ENCODE data around the gene SP4. TPM values are rescaled to one million over a fixed set of nuclear protein-coding genes. Genes with fewer than 3 reads are reported as not detected.

SP4 gene
- total RNA-seq, 1 donor from 2014 or later: 5.1 TPM

DNA sequence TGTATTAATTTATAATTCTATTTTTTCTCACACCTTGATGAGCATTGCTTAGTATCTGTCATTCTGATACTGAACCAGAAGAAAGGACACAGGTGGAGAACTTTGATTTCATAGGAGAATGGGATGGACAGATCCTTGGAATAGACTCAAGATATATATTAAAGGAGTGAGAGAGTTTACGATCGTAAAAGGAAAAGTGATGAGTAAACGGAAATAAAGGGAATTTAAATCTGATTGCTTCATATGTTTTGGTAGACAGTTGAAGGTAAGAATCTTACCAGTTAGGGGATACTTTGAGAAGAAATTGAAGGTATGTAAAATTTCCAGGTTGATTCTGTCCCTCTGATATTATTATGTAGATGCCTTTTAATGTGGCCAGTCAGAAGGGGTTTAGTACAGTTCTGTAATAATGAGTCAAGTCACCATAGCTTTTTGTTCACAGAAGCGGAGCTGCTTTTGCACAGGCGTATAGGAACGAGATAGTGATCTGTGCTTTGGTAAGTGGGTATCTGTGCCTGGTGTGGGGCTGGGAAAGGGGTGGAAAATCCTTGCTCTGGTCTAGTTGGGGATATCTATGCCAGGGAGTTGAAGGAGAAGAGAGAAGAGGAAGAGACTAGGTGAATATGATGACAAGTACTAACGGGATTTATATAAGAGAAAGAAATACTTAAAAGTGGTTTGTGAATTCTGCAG, 15.4 kb downstream of the SP4 start:
- no peak for DNase-seq (ENCODE audit: low read depth, low spot score)

DNA sequence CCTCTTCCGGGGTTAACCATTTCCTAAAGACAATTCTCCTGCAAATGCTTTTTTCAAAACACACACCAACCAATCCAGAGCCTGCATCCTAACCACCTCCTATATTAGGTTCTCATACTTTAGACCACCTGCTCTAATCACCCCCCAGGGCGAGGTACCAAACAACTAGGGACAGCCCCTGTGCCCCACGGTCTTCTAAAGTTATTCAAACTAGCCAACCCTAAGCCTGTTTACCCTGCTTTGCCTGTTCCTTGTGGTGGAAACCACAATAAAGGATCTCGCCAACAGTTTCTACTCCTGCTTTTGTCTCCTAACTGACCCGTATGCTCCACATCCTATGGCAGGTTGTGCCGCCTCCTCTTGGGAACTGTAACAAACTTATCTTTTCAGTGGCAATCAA, 21.1 kb downstream of the SP4 start:
- no peak for DNase-seq (ENCODE audit: low read depth, low spot score)

DNA sequence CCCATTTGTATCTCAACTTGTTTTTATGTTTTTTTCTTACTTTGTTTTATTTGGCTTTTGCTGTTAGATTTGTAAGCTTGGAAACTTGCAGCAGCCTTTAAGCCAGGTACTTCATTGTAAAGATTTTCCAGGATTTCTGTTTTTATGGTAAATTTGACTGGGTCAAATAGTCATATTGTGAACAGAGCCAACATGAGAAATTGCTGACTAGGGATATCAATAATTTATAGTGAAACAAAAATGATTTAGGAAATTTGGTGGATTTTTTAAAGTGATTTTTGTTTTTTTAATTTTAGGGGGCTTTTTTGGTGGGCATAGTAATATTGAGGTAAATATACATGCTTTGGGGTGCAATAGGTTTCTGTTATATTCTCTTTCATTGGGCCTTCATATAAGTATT, 22.2 kb downstream of the SP4 start:
- DNase-seq (ENCODE audit: low read depth, low spot score): no peak

DNA sequence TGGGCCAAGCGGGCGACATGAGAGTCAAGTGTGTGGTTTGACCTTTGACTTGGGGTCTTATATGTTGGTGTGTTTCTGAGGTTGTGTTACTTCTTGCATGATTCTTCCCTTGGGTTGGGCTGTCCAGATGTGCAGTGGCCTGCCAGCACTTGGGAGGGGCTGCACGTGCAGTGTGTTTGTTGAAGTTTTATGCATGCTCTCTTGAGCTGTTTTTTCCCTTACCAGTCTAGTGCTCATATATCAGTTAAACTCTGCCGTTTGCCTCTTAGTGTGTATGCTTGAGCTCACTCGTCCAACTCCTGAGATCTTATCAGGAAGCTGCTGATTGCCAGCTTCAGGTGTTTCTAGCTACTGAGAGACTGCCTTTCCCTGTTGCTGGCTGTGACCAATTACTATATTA, 23.1 kb downstream of the SP4 start:
- no peak for DNase-seq (ENCODE audit: low read depth, low spot score)

DNA sequence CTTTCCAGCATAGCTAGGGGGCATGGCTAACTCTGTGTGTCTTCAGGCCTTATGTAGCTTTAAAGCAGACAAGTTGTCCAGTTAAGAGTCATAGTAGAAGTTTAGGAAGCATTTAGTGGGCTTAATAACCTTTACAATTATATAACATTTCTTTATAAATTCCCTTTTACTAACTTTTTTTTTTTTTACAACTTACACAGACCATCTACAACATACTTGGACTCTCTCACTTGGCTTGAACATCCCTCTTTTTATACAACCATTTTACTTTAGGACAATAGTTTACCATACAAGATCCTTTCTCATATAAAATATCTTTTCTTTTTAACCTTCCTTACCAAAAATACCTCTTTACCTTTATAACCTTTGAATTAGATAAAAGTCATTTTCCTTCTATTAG, 26.3 kb downstream of the SP4 start:
- no peak for DNase-seq (ENCODE audit: low read depth, low spot score)

DNA sequence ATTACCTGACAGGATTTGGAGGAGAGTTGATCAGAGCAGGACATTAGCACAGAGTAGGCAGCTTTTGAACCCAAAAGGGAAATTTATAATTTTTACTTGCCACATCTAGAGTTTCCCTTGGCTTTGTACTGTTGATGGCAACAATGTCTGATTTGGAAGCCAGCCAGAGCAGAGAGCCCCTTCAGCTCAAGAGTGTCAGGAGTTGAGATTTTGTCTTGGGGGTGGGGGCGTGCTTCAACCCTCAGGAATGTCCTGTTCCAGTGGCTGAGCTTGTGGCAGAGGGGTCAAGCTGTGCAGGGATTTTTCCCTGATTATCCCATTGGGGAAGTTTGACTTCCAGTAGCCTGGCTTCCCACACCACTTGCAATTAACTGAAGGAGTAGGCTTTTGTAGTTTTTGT, 27.0 kb downstream of the SP4 start:
- no peak for DNase-seq (ENCODE audit: low read depth, low spot score)

DNA sequence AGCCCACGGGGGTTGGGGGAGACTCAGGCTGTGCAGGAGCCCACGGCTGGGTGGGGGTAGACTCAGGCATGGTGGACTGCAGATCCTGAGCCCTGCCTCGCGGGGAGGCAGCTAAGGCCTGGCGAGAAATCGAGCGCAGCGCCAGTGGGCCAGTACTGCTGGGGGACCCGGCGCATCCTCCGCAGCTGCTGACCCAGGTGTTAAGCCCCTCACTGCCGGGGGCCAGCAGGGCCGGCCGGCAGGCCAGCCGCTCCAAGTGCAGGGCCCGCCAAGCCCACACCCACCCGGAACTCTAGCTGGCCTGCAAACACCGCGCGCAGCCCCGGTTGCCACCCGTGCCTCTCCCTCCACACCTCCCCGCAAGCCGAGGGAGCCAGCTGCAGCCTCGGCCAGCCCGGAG, 33.4 kb downstream of the SP4 start:
- DNase-seq (ENCODE audit: low read depth, low spot score): no peak

DNA sequence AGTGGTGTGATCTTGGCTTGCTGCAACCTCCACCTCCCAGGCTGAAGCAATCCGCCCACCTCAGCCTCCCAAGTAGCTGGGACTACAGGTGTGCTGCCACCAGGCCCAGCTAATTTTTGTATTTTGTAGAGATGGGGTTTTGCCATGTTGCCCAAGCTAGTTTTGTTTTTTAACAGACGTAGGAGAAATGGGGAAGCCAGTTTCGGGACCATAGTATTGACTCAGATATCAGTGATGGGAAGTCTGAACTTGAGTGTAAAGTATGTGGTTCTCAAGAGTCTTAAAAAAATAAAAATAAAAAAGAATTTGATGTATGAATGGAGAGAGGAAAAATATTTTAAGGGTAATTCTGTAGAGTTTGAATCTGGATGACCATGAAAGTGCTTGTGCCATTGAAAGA, 34.2 kb downstream of the SP4 start:
- DNase-seq (ENCODE audit: low read depth, low spot score): no peak

DNA sequence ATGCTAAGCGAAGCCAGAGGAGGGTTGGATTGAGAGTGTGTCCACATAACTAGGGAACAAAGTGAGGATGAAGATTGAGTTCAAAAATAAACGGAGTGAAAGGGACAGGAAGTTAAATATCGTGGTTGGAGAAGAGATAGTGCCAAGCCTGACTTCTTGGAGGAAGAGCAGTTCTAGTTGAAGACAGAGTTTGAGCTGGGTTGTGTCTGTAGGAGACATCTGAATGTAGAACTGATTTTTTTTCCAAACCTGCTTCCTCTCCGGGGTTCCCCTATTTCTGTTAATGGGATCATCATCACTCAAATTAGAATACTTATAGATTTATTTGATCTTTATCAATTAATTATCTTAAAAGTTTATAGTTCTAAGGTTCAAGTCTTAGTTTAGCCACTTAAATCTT, 35.6 kb downstream of the SP4 start:
- no peak for DNase-seq (ENCODE audit: low read depth, low spot score)

DNA sequence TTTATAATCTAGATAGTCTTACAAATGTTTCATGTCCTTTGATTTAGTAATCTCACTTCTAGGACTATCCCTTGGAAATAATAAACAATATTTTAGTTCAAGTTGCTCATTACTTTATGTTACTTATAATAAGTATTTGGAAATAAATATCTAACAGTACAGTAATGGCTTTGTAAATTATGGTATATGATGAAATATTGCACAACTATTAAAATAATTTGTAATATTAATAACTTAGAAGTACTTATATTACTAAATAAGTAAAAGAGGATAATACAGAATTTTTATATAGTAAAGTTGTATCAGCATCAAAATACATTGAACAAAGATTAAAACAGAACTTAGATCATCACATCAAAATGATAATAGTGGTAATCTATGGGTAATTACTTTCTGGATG, 41.1 kb downstream of the SP4 start:
- no peak for DNase-seq (ENCODE audit: low read depth, low spot score)

DNA sequence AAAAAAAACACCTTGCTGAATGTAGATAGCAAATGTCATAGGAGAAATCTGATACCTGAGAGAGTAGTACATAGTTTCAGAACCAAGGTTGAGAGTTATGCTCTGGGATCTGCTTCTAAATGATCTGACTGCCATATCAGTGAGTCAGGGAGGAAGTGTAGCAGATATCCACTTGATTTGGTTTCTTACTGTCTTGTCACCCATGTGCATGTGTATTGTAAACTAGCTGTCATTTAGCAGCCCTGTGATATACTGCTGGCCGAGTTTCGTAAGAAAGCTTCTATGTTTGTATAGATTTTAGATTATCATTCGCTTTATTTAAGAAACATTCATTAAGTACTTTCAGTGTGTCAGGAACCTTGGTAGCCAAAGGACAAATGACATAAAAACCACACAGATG, 42.0 kb downstream of the SP4 start:
- DNase-seq (ENCODE audit: low read depth, low spot score): no peak

DNA sequence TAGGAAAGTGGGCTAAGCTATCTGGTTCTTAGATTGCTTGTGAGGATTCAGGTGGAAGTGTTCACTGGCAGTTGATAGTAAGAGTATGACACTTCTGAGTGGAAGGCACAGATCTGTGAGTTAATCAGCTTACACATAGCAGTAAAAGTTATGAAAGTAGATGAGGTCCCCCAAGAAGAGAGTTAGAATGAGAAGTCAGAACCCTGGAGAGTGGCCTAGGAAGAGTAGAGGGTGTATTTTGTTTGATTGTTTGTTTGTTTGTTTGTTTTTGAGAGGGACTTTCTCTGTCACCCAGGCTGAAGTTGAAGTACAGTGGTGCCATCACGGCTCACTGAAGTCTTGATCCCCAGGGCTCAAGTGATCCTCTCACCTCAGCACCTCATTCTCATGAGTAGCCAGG, 44.1 kb downstream of the SP4 start:
- no peak for DNase-seq (ENCODE audit: low read depth, low spot score)

DNA sequence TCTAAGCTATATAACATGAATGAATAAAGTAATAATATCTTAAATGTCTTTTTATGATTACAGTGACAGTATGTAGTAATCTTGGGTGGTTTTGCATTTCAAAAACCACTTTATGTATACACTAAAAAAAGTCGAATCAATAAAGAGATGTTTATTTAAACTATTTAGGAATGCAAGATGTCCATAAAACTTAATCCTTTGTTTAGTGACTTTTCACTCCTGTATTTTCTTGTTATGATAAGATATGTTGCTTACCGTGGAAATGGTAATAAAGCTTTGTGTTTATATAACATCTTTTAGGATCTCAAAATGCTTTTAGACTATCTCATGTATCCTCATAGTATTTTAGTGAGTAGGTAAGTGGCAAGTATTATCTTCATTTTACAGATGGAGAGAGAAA, 48.5 kb downstream of the SP4 start:
- no peak for DNase-seq (ENCODE audit: low read depth, low spot score)

DNA sequence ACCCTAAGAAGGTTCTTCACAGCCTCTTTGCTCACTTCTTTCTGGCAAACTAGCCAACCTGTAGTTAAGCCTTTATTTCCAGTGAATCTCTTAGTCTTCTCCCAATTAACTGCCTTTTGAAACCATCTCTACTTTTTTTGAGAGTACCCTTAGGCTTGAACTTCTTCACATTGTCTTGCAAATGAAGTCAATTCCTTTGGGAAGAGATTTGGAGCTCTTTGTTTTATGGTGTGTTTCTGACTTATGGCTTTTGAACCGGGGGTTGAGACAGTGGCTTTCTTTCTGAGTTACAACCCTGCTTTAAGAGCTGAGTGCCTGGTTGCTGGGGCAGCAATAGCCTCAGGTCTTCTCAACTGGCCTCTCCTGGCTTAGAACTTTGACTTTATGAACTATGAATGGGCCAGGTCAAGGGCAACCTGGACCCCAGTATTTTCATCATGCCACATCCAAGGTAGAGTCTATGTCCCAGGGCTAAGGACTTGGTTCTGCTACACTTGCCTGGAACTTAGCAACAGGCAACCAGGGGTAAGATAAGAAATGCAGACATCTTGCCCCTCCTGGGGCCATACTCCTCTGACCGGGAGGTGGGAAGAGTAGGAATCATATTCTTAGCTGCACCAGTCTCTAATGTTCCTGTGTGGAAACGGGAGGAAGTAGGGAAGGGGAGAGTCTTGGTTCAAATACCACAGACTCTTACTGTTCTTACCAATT, 53.0 kb downstream of the SP4 start:
- no peak for DNase-seq (ENCODE audit: low read depth, low spot score)

DNA sequence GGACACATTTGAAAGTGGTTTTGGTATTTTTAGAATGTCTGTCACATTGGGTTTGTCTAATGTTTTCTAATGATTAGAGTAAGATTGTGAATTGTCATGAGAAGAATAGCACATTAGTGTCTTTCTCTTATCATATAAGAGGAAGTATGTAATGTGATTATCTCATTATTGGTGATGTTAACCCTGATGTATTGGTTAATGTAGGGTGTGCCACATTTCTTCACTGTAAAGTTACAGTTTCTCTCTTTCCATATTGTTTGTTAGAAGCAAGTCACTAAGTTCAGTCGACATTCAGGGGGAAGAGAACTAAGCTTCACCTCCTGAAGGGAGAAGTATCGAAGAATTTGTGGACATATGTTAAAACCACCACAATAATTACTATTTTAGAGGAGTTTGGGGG, 58.6 kb downstream of the SP4 start:
- DNase-seq (ENCODE audit: low read depth, low spot score): no peak

DNA sequence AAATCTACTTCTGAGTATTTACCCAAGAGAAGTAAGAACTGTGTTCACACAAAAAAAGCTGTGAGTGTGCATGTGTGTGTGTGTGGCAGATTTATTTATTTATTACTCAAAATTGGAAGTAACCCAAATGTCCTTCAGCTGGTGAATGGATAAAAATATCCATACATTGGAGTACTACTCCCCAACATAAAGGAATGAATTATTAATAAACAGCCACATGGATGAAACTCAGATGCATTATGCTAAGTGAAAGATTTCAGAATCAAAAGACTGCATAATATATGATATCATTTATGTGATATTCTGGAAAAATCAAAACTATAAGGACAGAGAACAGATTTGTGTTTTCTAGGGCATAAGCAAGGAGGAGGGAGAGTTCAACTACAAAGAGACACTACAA, 67.8 kb downstream of the SP4 start:
- no peak for DNase-seq (ENCODE audit: low read depth, low spot score)

DNA sequence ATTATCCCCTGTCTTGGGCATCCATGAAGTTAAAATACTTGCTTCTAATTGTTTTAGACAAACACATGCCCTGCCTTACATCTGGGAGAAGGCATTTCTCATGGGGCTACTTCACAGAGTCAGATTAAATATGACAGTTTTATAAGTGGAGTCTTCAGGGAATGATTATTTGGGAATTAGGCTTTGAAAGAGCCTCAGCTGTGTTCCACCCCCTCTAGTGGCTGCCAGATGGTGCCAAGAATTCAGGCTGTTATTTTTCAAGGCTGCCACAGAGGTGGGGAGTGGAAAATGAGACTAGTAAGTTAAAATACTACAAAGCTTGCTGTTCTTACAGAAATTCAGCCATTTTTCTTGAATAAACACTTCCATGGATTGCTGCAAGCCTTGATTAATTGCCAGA, 69.2 kb downstream of the SP4 start:
- no peak for DNase-seq (ENCODE audit: low read depth, low spot score)

DNA sequence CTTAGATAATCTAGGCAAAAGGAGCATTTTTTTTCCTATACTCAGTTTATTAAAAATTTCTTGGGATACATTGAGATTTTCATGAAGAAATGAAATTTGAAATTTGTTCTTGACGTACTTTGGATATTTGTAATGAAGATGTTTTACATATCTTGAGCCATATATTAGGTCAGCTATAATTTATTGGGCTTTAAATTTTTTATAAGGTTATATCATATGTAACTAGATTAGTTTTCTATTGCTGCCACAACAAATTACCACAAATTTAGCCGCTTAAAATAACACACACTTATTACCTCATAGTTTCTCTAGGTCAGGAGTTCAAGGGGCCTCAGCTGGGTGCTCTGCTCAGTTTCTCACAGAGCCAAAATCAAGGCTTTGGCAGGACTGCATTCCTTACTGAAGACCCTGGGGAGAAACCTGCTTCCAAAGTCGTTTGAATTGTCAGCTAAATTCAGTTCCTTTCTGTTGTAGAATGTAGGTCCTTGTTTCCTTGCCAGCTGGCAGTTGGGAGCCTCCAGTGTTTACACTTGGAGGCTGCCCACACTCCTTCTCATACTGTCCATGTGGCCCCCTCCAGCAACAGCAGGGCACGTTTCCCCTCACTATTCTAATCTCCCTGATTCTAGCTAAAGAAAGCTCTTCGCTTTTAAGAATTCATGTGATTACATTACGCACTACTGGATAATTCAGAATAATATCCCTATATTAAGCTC, 72.4 kb downstream of the SP4 start:
- DNase-seq (ENCODE audit: low read depth, low spot score): no peak

DNA sequence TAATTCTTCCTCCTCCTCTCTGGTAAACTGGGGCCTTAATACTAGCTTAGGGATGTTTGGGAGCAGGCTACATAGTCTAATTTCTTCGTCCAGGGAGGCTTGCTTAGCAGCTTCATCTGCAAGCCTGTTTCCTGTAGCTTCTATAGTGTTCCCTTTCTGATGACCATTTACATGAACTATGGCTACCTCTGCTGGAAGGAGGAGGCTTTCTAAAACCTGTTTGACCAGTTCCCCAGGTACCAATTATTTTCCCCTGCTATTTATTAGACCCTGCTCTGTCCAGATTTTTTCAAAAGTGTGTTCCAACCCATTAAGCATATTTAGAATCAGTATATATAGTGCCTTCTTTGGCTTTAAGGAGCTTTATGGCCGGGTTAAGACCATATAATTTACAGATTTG, 76.1 kb downstream of the SP4 start:
- no peak for DNase-seq (ENCODE audit: low read depth, low spot score)

DNA sequence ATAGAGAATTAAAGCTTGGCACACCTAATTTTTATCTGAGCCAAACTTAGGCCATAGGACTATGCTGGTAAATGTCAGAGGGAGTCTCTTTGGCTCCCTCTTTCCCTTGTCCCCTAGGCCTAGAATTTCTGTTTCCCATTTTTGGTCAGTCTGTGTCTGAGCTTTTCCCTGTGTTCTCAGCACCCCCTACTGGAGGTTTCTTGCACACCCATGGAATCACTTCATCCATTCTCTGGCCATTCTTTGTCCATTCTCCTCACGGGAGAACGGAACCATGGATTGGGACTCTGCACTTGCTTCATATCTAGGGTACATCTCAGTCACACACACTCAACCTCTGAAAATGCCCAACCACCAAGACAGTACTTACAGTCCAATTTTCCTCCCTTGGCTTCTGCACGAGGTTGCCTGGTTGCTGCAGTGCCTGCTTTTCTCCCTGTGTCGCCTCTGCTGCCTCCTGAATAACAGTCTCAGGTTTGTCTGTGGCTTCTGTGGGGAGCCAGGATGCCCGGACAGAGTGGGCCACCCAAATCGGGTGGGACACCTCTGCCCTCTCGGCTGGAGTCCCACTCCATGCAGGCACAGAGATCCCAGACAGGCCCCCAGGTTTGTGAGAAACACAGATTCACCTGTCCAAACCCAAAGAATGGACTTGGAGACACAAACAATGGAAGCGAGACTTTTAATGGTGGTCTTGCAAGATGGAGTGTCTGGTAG, 79.9 kb downstream of the SP4 start:
- no peak for DNase-seq (ENCODE audit: low read depth, low spot score)

DNA sequence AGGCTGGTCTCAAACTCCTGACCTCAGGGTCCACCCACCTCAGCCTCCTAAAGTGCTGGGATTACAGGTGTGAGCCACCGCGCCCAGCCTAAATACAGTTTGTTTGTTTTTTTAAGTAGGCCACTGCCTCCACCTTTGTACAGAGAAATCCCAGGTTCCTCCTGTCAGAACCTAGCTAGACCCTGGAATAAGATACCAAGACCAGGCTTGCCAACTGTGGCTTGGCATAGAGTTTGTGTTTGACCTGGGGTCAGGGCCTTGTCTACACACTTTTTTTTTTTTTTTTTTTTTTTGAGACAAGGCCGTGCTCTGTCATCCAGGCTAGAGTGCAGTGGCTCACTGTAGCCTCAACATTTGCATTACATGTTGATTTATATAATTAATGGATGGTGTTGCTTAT, 80.7 kb downstream of the SP4 start:
- DNase-seq (ENCODE audit: low read depth, low spot score): no peak

DNA sequence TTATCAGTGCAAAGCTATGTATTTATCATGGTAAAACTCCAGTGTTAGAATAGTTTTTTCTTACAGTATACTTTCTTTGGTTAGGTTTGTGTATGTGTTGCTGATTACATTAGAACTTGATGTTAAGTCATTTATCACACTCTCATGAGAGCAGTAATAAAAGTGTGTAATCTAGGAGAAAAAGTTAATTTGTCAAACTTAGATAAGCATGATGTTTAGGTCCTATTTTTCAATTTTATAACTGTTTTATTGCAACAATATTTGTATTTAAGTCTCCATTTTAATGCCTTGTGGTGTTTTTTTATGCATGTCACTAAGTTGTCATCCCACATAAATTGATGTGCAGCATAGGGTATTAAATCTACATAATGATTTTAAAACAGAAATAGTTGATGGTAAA, 86.2 kb downstream of the SP4 start:
- no peak for DNase-seq (ENCODE audit: low read depth, low spot score)

Data from pulmonary artery endothelial cell (primary cell).